HepG2 (cell line): Measurements from ENCODE around the gene MADCAM1. TPM values are rescaled to one million over a fixed set of nuclear protein-coding genes. Genes with fewer than 3 reads are reported as not detected.
A peak's percentile ranks its signal among the peaks of the same experiment; 100 is the strongest.

Experiments
- ATAC-seq: fragments of 200-7000 bp; cut with Tn5 transposase; 3 replicates; pipeline ENCODE4 v1.9.1; 2020; ENCODE audit warnings: mild to moderate bottlenecking, moderate library complexity
- BruUV-seq: library from RNA; stranded (reverse); fragments of 400-500 nt; replicated peaks from 2 replicates; lab custom pipeline; 2021; lab: Mats Ljungman, UMichigan
- CTCF ChIA-PET: fragments of 300-600 bp; formaldehyde crosslinking; extraction: SDS; loops from one replicate; lab custom pipeline; 2021; ENCODE audit warnings: low total read pairs, inconsistent platforms, low intra/inter-chr PET ratio; lab: Yijun Ruan, JAX
- POLR2A ChIA-PET: fragments of 350-600 bp; sonication (Branson Sonifier 250); formaldehyde crosslinking; loops from one replicate; lab custom pipeline; 2020; ENCODE audit warnings: antibody characterized with exemption, inconsistent platforms; lab: Yijun Ruan, JAX
- DNase-seq: peaks from one replicate; pipeline ENCODE4 v3.0.0-alpha.2; 2015; ENCODE audit warnings: low spot score
- FAIRE-seq: peaks from 3 replicates; lab custom pipeline; 2011; peaks lifted over from hg19 to GRCh38; lab: Jason Lieb, UNC
- H2AFZ ChIP-seq: one replicate; pipeline ENCODE4 v1.6.1; 2011; ENCODE audit warnings: low read length, inconsistent platforms
- H3K27ac ChIP-seq: fragments of 300-600 bp; 3 replicates; pipeline ENCODE4 v1.8.0; 2011; ENCODE audit warnings: mixed run types, mild to moderate bottlenecking, mixed read lengths, low read length, inconsistent platforms; ENCODE audit not compliant: insufficient read depth; ENCODE audit errors: extremely low read length
- H3K27me3 ChIP-seq, 2 experiments: fragments of 200-600 bp in 1 of 2; 2 replicates in 1 of 2; 3 replicates in 1 of 2; pipeline versions ENCODE4 v1.6.0 to v1.8.0; 2011; ENCODE audit warnings: low read length in 2 of 2, mild to moderate bottlenecking in 2 of 2, moderate library complexity in 2 of 2, inconsistent platforms in 1 of 2; ENCODE audit not compliant: insufficient read depth in 2 of 2, control insufficient read depth in 1 of 2
- H3K36me3 ChIP-seq, 2 experiments: fragments of 200-600 bp in 1 of 2; replicated peaks in 1 of 2; 2 replicates in 1 of 2; 3 replicates in 1 of 2; pipeline versions ENCODE4 v1.5.1 to v1.8.0; 2011; ENCODE audit warnings: low read length in 2 of 2, inconsistent platforms in 1 of 2; ENCODE audit not compliant: insufficient read depth in 2 of 2, control insufficient read depth in 1 of 2
- H3K4me1 ChIP-seq: 2 replicates; pipeline ENCODE4 v1.5.1; 2012; ENCODE audit warnings: low read length, inconsistent platforms; ENCODE audit not compliant: insufficient read depth
- H3K4me2 ChIP-seq: 2 replicates; pipeline ENCODE4 v1.6.0; 2011; ENCODE audit warnings: low read depth, low read length, inconsistent platforms
- H3K4me3 ChIP-seq, 3 experiments: fragments of 200-600 bp in 1 of 3; sonication (generic), shearing (Covaris generic) in 1 of 3; replicated peaks in 1 of 3; 2 replicates each; pipeline ENCODE4 v1.5.1; 2011 to 2016; ENCODE audit warnings: low read length in 3 of 3, inconsistent platforms in 2 of 3, low read depth in 2 of 3, mild to moderate bottlenecking in 2 of 3, control low read depth in 1 of 3, mixed read lengths in 1 of 3; ENCODE audit not compliant: insufficient read depth in 1 of 3
- H3K79me2 ChIP-seq: one replicate; pipeline ENCODE4 v1.6.1; 2011; ENCODE audit warnings: low read length, inconsistent platforms; ENCODE audit not compliant: insufficient read depth
- H3K9ac ChIP-seq: 2 replicates; pipeline ENCODE4 v1.6.0; 2011; ENCODE audit warnings: mild to moderate bottlenecking, low read depth, low read length, inconsistent platforms; ENCODE audit not compliant: insufficient read depth
- H3K9me3 ChIP-seq: 2 replicates; pipeline ENCODE4 v1.5.1; 2012; ENCODE audit warnings: mild to moderate bottlenecking, low read length
- H4K20me1 ChIP-seq: 2 replicates; pipeline ENCODE4 v1.6.0; 2011; ENCODE audit warnings: inconsistent platforms, mild to moderate bottlenecking, low read length, moderate library complexity; ENCODE audit not compliant: insufficient read depth
- AHDC1 ChIP-seq: sonication (generic); formaldehyde crosslinking; IDR thresholded peaks from 2 replicates; pipeline ENCODE4 v1.5.1; 2020; ENCODE audit warnings: mild to moderate bottlenecking, missing genetic modification reagents, borderline replicate concordance
- ATF1 ChIP-seq: IDR thresholded peaks from 2 replicates; pipeline ENCODE4 v1.6.1; 2016; ENCODE audit warnings: mild to moderate bottlenecking, control low read depth
- BHLHE40 ChIP-seq: IDR thresholded peaks from 2 replicates; pipeline ENCODE4 v1.6.1; 2011; ENCODE audit warnings: low read length, improper control_type of control experiment
- BRCA1 ChIP-seq: sonication (generic); formaldehyde crosslinking; IDR thresholded peaks from 2 replicates; pipeline ENCODE4 v1.4.0; 2020; ENCODE audit warnings: missing genetic modification reagents
- ELF4 ChIP-seq: sonication (generic); formaldehyde crosslinking; IDR thresholded peaks from 2 replicates; pipeline ENCODE4 v1.5.0; 2020; ENCODE audit warnings: missing genetic modification reagents, mild to moderate bottlenecking, moderate library complexity, borderline replicate concordance
- GFI1 ChIP-seq: sonication (generic); formaldehyde crosslinking; IDR thresholded peaks from 2 replicates; pipeline ENCODE4 v1.5.0; 2020; ENCODE audit warnings: missing genetic modification reagents, mild to moderate bottlenecking, borderline replicate concordance
- MIER3 ChIP-seq: IDR thresholded peaks from 2 replicates; pipeline ENCODE4 v1.6.1; 2016; ENCODE audit warnings: missing compliant biosample characterization, borderline replicate concordance
- NR3C1 ChIP-seq: sonication (generic); formaldehyde crosslinking; IDR thresholded peaks from 2 replicates; pipeline ENCODE4 v1.4.0; 2020; ENCODE audit warnings: missing genetic modification reagents
- TCF7L2 ChIP-seq: IDR thresholded peaks from 2 replicates; pipeline ENCODE4 v1.6.1; 2011; ENCODE audit warnings: mild to moderate bottlenecking, low read depth, low read length, moderate library complexity
- ZKSCAN1 ChIP-seq: fragments of 150-350 bp; IDR thresholded peaks from 2 replicates; pipeline ENCODE4 v1.6.1; 2014; ENCODE audit warnings: low read length
- ZNF136 ChIP-seq: sonication (generic); formaldehyde crosslinking; IDR thresholded peaks from 2 replicates; pipeline ENCODE4 v1.8.1; 2022; ENCODE audit warnings: low read depth, mild to moderate bottlenecking, moderate library complexity, missing genetic modification reagents
- ZNF207 ChIP-seq: fragments of 450-650 bp; IDR thresholded peaks from 2 replicates; pipeline ENCODE4 v1.6.1; 2016; ENCODE audit warnings: antibody characterized with exemption, borderline replicate concordance
- ZNF547 ChIP-seq: sonication (generic); formaldehyde crosslinking; IDR thresholded peaks from 2 replicates; pipeline ENCODE4 v1.5.1; 2020; ENCODE audit warnings: mild to moderate bottlenecking, missing genetic modification reagents
- ZNF816 ChIP-seq: sonication (generic); formaldehyde crosslinking; IDR thresholded peaks from 2 replicates; pipeline ENCODE4 v1.8.0; 2022; ENCODE audit warnings: missing genetic modification reagents, mild to moderate bottlenecking, borderline replicate concordance
- ZNF83 ChIP-seq: sonication (generic); formaldehyde crosslinking; IDR thresholded peaks from 2 replicates; pipeline ENCODE4 v1.4.0; 2020; ENCODE audit warnings: missing genetic modification reagents, mild to moderate bottlenecking, borderline replicate concordance
- WGBS: methylation state at CpG from one replicate; pipeline ENCODE4 v1.1.6; 2017; ENCODE audit warnings: low lambda C conversion rate; 5-methylcytosine and 5-hydroxymethylcytosine counted together
- in situ Hi-C: cut with HindIII; loops from 2 replicates; pipeline ENCODE4 v1.10.0; 2017; ENCODE audit warnings: low pct_unique_long_range_greater_than_20kb; ENCODE audit not compliant: extremely low pct_ligation_motif_present
- intact Hi-C: fragments of 100-400 bp; cut with micrococcal nuclease; formaldehyde crosslinking; loops from one replicate; pipeline ENCODE4 v1.10.0; 2022; ENCODE audit not compliant: unreplicated experiment
- polyA plus RNA-seq, 8 experiments: library from polyadenylated mRNA; depleted of rRNA in 3 of 8; stranded (reverse) in 7 of 8; unstranded in 1 of 8; fragments of >200 nt; fragmentation: Illumina TruSeq in 4 of 8; extraction: Trizol in 4 of 8; gene quantifications; 2 replicates each; pipeline versions ENCODE4 v1.2.1 to v1.2.3, GENCODE V29; 2011 to 2016; ENCODE audit warnings: low read depth in 4 of 8, missing spikeins in 1 of 8, mixed read lengths in 1 of 8; ENCODE audit not compliant: insufficient read depth in 1 of 8
- total RNA-seq, 5 experiments: library from RNA; depleted of rRNA; stranded (reverse); fragments of >200 nt; fragmentation: Illumina TruSeq; extraction: Trizol; gene quantifications; 2 replicates each; pipeline ENCODE4 v1.2.3, GENCODE V29; 2016; ENCODE audit warnings: low read depth in 1 of 5
- TF ChIP-seq, protein P1 (sequence below): sonication (generic); formaldehyde crosslinking; IDR thresholded peaks from 2 replicates; pipeline ENCODE4 v1.5.0; 2020; ENCODE audit warnings: mild to moderate bottlenecking, missing genetic modification reagents

The MADCAM1 gene
- total and polyA plus RNA-seq, 2 of the 13 experiments (the other 11 are each of a cell fraction or from before 2014, with no cell fraction given) = 0.29 to 0.33 TPM

DNA sequence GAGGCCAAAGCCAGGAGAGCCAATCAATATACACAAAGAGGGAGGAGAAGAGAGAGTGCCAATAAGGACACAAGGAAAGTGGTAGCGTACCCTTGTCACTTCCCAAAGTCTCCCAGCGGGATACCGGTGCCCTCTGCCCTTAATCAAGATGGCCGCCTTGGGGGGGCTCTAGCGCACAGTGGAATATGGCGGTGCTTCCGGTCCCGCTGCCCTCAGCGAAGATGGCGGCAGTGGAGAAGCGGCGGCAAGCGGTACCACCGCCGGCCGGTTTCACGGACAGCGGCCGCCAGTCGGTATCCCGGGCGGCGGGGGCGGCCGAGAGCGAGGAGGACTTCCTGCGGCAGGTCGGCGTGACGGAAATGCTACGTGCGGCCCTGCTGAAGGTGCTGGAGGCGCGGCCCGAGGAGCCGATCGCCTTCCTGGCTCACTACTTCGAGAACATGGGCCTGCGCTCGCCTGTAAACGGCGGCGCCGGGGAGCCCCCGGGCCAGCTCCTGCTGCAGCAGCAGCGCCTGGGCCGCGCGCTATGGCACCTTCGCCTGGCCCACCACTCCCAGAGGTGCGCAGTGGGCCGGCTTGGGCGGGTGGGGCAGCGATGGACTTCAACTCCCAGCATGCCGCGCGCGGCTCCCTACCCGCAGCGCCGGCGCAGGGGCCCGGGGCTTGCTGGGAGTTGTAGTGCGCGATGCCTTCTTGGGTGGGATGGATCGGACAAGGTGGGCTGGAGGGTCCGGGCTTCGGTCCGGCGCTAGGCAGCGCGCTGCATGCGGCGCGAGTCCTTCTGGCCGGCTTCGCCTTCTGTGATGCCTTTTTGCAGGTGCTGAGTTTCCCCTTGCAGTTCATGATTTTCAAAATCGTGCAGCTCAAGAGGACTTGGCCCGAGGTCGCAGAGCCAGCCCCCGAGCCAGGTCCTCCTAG lies 11.3 kb downstream of the MADCAM1 start, which contains the start of gene TPGS1:
TPGS1 (plus strand) TSS at position 212 of the 918 bp plus-strand sequence; CDS start at position 222, 10 bp downstream.
- peak within 1 kb of the TSS; percentile 93 to 99 (median 97) for H3K4me3 ChIP-seq
- WGBS = 2% methylated on average over 34 of the region's 81 CpGs
- H3K4me1 ChIP-seq = peaks cover 32% of the 10 kb centered on the region
- no peaks in the 10 kb centered on the region for H3K36me3 ChIP-seq
- FAIRE-seq = no peak
- peak within 1 kb of the TSS; percentile 93 for H3K9ac ChIP-seq
- peak within 1 kb of the TSS; percentile 93 for H2AFZ ChIP-seq
- DNase-seq = peak; percentile 63
- H3K27ac ChIP-seq = peak within 1 kb of the TSS; percentile 98
- intact Hi-C loops = no loop called here
- in situ Hi-C loops = no loop called here
- no peaks in the 10 kb centered on the region for H3K79me2 ChIP-seq
- H3K9me3 ChIP-seq = no peaks in the 10 kb centered on the region
- peak; percentile 83 for ATAC-seq
- ChIA-PET POLR2A (interaction anchor here (0.8 to 2.8 kb wide), 14 partner anchors 8 to 64 kb away, joined by 3 to 33 read pairs (median 8); partner anchors contain the start of gene CDC34), CTCF (interaction anchor here (0.7 to 1.5 kb wide), 4 partner anchors 12 to 124 kb away, joined by 3 to 6 read pairs (median 4); partner anchors contain the start of gene MADCAM1)
- no TSS peak for BruUV-seq
- no peaks in the 10 kb centered on the region for H3K27me3 ChIP-seq
- H4K20me1 ChIP-seq = no peaks in the 10 kb centered on the region; the same call in 1 of the 2 replicates
- peak within 1 kb of the TSS; percentile 82 for H3K4me2 ChIP-seq
- TF ChIP-seq ZKSCAN1 = no peak
- TF ChIP-seq ZNF547 (CRISPR knock-in tag) = peak; percentile 81
- TF ChIP-seq MIER3 = no peak
- TF ChIP-seq ZNF816 (CRISPR knock-in tag) = peak; percentile 52; the same call in 1 of the 2 replicates
- TF ChIP-seq ZNF83 = no peak
- no peak for TF ChIP-seq ZNF207
- peak; percentile 36; the same call in 1 of the 2 replicates for TF ChIP-seq ELF4 (CRISPR knock-in tag)
- no peak for TF ChIP-seq GFI1 (CRISPR knock-in tag)
- TF ChIP-seq ZNF136 (CRISPR knock-in tag) = 0 out of 2 replicates have a peak, but pooled peaks have one; percentile 49
- TF ChIP-seq AHDC1 (CRISPR knock-in tag) = no peak
- TF ChIP-seq NR3C1 (CRISPR knock-in tag) = no peak
- TF ChIP-seq, protein P1, sequence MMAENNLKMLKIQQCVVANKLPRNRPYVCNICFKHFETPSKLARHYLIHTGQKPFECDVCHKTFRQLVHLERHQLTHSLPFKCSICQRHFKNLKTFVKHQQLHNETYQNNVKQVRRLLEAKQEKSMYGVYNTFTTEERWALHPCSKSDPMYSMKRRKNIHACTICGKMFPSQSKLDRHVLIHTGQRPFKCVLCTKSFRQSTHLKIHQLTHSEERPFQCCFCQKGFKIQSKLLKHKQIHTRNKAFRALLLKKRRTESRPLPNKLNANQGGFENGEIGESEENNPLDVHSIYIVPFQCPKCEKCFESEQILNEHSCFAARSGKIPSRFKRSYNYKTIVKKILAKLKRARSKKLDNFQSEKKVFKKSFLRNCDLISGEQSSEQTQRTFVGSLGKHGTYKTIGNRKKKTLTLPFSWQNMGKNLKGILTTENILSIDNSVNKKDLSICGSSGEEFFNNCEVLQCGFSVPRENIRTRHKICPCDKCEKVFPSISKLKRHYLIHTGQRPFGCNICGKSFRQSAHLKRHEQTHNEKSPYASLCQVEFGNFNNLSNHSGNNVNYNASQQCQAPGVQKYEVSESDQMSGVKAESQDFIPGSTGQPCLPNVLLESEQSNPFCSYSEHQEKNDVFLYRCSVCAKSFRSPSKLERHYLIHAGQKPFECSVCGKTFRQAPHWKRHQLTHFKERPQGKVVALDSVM (CRISPR knock-in tag) = no peak
- TF ChIP-seq TCF7L2 = no peak
- no peak for TF ChIP-seq BRCA1 (CRISPR knock-in tag)
- TF ChIP-seq BHLHE40 = no peak
- TF ChIP-seq ATF1 (CRISPR knock-in tag) = peak; percentile 84
